ENCODE results near the gene CDC37. TPM values are rescaled to one million over a fixed set of nuclear protein-coding genes. Genes with fewer than 3 reads are reported as not detected.

CDC37 gene
- total and polyA plus RNA-seq, 2 experiments from 2014 or later, result 144 to 196 TPM

DNA sequence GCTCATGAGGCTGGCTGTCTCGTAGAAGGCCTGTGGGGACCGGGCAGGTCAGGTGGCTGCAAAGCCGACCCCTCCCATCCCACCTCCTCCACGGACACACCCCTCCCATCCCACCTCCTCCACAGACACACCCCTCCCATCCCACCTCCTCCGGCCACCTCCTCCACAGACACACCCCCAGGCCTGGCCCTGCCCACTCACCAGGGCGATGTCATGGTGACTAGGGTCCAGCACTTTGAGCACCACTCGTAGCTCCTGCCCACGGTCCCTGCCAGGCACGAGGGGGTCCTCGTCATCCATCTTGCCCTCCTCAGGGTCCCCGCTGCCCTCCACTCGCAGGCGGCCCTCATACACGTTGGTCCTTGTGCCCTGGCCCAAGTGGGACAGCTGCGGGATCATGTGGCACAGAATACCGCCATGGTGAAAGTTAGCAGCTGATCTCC, 41.8 kb downstream of the CDC37 start:
- Histone ChIP-seq H3K4me1 (ENCODE audit: insufficient read depth) (no peaks in the 10 kb centered on the region), H3K27me3 (no peaks in the 10 kb centered on the region), H3K36me3 (replicated peaks; ENCODE audit: insufficient read depth, low read depth) (no peaks in the 10 kb centered on the region), H3K4me3 (no peak overlapping the region), H3K4me2 (no peak overlapping the region), H3K27ac (no peak overlapping the region), H3K79me2 (no peaks in the 10 kb centered on the region), H4K20me1 (ENCODE audit: insufficient read depth, poor library complexity, severe bottlenecking) (no peaks in the 10 kb centered on the region), H3K9me3 (ENCODE audit: low read depth) (no peaks in the 10 kb centered on the region), H3K9me2 (replicated peaks; ENCODE audit: insufficient read depth) (no peaks in the 10 kb centered on the region), H2AFZ (no peak overlapping the region)
- TF ChIP-seq, protein P1, sequence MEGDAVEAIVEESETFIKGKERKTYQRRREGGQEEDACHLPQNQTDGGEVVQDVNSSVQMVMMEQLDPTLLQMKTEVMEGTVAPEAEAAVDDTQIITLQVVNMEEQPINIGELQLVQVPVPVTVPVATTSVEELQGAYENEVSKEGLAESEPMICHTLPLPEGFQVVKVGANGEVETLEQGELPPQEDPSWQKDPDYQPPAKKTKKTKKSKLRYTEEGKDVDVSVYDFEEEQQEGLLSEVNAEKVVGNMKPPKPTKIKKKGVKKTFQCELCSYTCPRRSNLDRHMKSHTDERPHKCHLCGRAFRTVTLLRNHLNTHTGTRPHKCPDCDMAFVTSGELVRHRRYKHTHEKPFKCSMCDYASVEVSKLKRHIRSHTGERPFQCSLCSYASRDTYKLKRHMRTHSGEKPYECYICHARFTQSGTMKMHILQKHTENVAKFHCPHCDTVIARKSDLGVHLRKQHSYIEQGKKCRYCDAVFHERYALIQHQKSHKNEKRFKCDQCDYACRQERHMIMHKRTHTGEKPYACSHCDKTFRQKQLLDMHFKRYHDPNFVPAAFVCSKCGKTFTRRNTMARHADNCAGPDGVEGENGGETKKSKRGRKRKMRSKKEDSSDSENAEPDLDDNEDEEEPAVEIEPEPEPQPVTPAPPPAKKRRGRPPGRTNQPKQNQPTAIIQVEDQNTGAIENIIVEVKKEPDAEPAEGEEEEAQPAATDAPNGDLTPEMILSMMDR (IDR thresholded peaks at IDR 0.05; ENCODE audit: poor library complexity), result no peak
- TF ChIP-seq EZH2phosphoT487 (IDR thresholded peaks at IDR 0.05; ENCODE audit: low read depth, severe bottlenecking, unreplicated experiment) (no peak), EZH2 (IDR thresholded peaks at IDR 0.05; ENCODE audit: borderline replicate concordance) (no peak)
- WGBS (ENCODE audit: low lambda C conversion rate, missing lambda C conversion rate), result 91% methylated on average over 12 of the region's 16 CpGs
- no peak for DNase-seq (ENCODE audit: low spot score)

DNA sequence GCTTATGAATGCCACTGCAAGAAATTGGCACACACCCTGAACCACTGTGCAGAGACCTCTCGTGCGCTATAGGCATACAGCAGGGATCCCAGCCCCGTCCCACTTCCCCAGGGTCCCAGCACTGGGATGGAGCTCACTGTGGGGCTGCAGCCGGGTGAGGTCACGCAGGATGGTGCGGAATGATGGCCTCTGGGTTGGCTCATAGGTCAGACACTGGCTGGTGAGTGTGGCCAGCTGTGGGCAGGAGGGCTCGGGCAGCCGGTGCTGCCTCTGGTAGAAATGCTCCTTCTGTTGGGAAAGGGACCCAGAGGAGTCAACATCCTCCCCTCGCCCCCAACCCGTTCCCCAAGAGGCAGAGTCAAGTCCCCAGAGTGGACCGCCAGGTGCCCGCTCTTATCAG, 46.9 kb downstream of the CDC37 start:
- Histone ChIP-seq H3K27me3 (no peaks in the 10 kb centered on the region), H2AFZ (no peak overlapping the region), H3K4me3 (no peak overlapping the region), H4K20me1 (ENCODE audit: insufficient read depth, poor library complexity, severe bottlenecking) (no peaks in the 10 kb centered on the region), H3K79me2 (no peaks in the 10 kb centered on the region), H3K9me2 (replicated peaks; ENCODE audit: insufficient read depth) (no peaks in the 10 kb centered on the region), H3K4me1 (ENCODE audit: insufficient read depth) (peaks cover 9% of the 10 kb centered on the region), H3K4me2 (no peak overlapping the region), H3K9me3 (ENCODE audit: low read depth) (no peaks in the 10 kb centered on the region), H3K36me3 (replicated peaks; ENCODE audit: insufficient read depth, low read depth) (no peaks in the 10 kb centered on the region), H3K27ac (no peak overlapping the region)
- TF ChIP-seq, protein P1 (IDR thresholded peaks at IDR 0.05; ENCODE audit: poor library complexity), result no peak
- TF ChIP-seq EZH2phosphoT487 (IDR thresholded peaks at IDR 0.05; ENCODE audit: low read depth, severe bottlenecking, unreplicated experiment) (no peak), EZH2 (IDR thresholded peaks at IDR 0.05; ENCODE audit: borderline replicate concordance) (no peak)
- DNase-seq (ENCODE audit: low spot score), result no peak
- WGBS (ENCODE audit: low lambda C conversion rate, missing lambda C conversion rate), result 98% methylated on average over 12 of the region's 12 CpGs

DNA sequence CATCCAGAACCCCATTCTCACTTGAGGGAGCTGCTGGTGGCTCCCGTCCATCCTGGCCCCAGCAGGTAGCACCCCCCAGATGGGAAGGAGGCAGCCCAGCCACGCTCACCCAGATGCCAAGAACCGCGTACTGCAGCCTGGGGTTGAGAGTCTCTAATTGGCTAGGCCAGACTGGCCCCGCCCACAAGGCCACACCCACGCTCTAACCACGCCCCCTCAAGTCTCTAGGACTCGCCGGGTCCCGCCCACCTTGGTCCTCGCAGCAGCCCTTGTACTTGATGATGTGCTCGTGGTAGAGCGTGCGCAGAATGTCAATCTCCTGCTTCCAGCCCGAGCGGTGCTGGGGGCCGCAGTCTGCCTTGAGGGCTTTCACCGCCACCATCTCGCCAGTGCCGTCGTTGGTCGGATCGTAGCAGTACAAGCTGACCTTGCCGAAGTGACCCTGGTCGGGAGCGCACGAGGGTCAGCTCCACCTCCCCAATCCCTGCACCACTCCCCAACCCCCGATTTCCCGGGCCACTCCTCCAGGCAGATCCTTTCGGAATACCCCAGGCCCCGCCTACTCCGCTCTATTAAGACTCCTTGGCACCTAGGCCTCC, 49.5 kb downstream of the CDC37 start:
- WGBS (ENCODE audit: low lambda C conversion rate, missing lambda C conversion rate), result 58% methylated on average over 28 of the region's 32 CpGs
- H2AFZ ChIP-seq, result no peak overlapping the region
- no peaks in the 10 kb centered on the region for H3K36me3 ChIP-seq (replicated peaks; ENCODE audit: insufficient read depth, low read depth)
- H3K4me2 ChIP-seq, result peak overlapping the region; percentile 74
- no peaks in the 10 kb centered on the region for H3K79me2 ChIP-seq
- H3K4me3 ChIP-seq, result no peak overlapping the region
- peak overlapping the region; percentile 71 for H3K27ac ChIP-seq
- no peaks in the 10 kb centered on the region for H3K9me2 ChIP-seq (replicated peaks; ENCODE audit: insufficient read depth)
- TF ChIP-seq, protein P1 (IDR thresholded peaks at IDR 0.05; ENCODE audit: poor library complexity), result no peak
- TF ChIP-seq EZH2 (IDR thresholded peaks at IDR 0.05; ENCODE audit: borderline replicate concordance) (no peak), EZH2phosphoT487 (IDR thresholded peaks at IDR 0.05; ENCODE audit: low read depth, severe bottlenecking, unreplicated experiment) (no peak)
- H3K27me3 ChIP-seq, result no peaks in the 10 kb centered on the region
- no peaks in the 10 kb centered on the region for H4K20me1 ChIP-seq (ENCODE audit: insufficient read depth, poor library complexity, severe bottlenecking)
- peaks cover 9% of the 10 kb centered on the region for H3K4me1 ChIP-seq (ENCODE audit: insufficient read depth)
- H3K9me3 ChIP-seq (ENCODE audit: low read depth), result no peaks in the 10 kb centered on the region
- peak; percentile 78 for DNase-seq (ENCODE audit: low spot score)
